ENCODE measurements around the gene BARHL2.

DNA sequence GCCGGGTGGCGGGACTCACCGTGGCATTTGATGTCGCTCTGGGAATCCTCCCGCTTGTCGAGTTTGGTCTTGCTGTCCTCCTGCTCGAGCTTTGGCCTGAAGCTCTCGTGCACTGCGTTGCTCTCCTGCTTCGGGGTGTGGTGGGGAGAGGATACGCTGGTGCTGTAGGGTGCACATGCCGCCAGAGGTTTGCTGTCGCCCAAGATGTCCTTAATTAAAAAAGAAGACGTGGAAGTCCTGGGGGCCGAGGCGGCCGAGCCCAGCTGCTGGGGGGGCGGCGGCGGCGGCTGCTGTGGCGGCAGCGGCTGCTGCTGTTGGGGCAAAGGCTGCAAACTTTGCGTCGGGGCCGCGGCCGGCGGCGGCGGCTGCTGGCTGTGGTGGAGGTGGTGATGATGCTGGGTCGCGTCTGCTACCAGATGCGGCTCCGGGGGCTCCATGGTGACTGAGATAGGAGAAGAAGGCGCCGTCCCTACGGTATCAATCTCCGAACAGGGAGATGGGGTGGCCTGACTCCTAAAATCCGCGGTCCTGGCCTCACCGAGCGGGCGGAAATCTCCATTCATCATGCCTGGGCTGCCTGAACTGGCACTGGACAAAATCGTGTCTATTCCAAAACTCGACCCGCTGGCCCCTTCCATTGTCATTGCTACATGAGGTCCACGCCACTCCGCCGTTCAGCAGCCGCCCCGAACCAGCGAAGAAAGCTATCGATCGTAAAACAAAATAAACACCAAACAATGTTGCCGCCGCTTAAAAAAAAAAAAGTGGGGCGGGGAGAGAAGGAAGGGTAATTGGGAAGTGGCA, at the start of gene BARHL2:
- TF ChIP-seq, protein P1, sequence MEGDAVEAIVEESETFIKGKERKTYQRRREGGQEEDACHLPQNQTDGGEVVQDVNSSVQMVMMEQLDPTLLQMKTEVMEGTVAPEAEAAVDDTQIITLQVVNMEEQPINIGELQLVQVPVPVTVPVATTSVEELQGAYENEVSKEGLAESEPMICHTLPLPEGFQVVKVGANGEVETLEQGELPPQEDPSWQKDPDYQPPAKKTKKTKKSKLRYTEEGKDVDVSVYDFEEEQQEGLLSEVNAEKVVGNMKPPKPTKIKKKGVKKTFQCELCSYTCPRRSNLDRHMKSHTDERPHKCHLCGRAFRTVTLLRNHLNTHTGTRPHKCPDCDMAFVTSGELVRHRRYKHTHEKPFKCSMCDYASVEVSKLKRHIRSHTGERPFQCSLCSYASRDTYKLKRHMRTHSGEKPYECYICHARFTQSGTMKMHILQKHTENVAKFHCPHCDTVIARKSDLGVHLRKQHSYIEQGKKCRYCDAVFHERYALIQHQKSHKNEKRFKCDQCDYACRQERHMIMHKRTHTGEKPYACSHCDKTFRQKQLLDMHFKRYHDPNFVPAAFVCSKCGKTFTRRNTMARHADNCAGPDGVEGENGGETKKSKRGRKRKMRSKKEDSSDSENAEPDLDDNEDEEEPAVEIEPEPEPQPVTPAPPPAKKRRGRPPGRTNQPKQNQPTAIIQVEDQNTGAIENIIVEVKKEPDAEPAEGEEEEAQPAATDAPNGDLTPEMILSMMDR (IDR thresholded peaks at IDR 0.05): no peak
- TF ChIP-seq EP300 (IDR thresholded peaks at IDR 0.05): no peak
